ENCODE results near the gene ADAM15. TPM values are rescaled to one million over a fixed set of nuclear protein-coding genes. Genes with fewer than 3 reads are reported as not detected.
A peak's percentile ranks its signal among the peaks of the same experiment; 100 is the strongest.

The ADAM15 gene
- total and polyA plus RNA-seq, 2 donors (not counting 3 experiments of a cell fraction or from before 2014, with no cell fraction given): 295 to 299 TPM

DNA sequence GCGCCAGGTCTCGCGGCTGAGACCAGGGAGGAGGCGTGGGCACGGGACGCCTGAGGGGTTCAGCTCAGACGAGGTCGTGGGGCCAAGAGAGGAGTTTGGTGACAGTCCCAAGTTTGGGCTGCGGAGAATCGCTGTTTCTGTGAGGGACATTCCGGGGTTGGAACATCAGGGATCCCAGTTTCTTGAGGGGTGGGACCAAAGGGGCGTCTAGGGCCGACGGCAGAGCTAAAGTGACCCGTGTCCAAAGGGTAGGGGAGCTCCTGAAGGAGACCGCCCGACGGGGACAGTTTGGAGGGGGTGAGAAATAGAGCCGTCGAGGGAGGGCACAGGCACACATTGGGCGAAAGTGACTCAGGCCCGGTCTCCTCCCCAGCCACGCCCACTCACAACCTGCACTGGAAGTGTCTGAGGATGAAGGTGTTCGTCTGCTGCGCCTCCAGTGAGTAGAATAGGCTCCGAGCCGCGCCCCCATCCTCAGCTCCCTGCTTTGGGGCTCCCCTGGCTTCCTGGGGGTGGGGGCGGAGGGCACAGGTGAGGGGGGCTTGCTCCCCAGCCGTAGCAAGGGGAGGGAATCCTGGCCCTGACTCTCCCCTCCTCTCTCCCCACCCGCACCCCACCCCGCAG lies 34.5 kb downstream of the ADAM15 start:
- no peaks in the 10 kb centered on the region for H3K36me3 ChIP-seq (ENCODE audit: control insufficient read depth in 2 of 2, extremely low read depth in 1 of 2, insufficient read depth in 2 of 2, low read length in 2 of 2)
- DNase-seq (ENCODE audit: low read depth, low spot score) (no peak), FAIRE-seq (no peak)
- intact Hi-C loops (cut with micrococcal nuclease) (loop anchor here (1.0 to 2.0 kb wide), 3 partner anchors 15 to 526 kb away; no protein-coding TSS in a partner anchor), dilution Hi-C loops (cut with MboI; ENCODE audit: extremely low pct_ligation_motif_present, low sequenced_read_pairs) (no loop called here)
- no TSS peak for BruUV-seq (replicated peaks)
- no peak for TF ChIP-seq JUN (IDR thresholded peaks at IDR 0.05; ENCODE audit: borderline replicate concordance, insufficient read depth, insufficient read length, low read depth)
- no peak for TF ChIP-seq GATA2 (IDR thresholded peaks at IDR 0.05; ENCODE audit: insufficient read depth, insufficient read length, low read depth, low read length)
- TF ChIP-seq MYC (IDR thresholded peaks at IDR 0.05; ENCODE audit: low read depth, low read length): no peak
- TF ChIP-seq POLR2A (IDR thresholded peaks at IDR 0.05; ENCODE audit: low read depth, low read length): no peak
- no peak for TF ChIP-seq EZH2 (IDR thresholded peaks at IDR 0.05; ENCODE audit: borderline replicate concordance, low read depth, low read length, severe bottlenecking)
- TF ChIP-seq, protein P1, sequence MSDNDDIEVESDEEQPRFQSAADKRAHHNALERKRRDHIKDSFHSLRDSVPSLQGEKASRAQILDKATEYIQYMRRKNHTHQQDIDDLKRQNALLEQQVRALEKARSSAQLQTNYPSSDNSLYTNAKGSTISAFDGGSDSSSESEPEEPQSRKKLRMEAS (IDR thresholded peaks at IDR 0.05; ENCODE audit: insufficient read depth, insufficient read length): no peak
- no peak for TF ChIP-seq FOS (IDR thresholded peaks at IDR 0.05; ENCODE audit: borderline replicate concordance, insufficient read depth, low read length)
- no peak for TF ChIP-seq POLR2AphosphoS5 (IDR thresholded peaks at IDR 0.05; ENCODE audit: insufficient read depth, low read depth, low read length)
- TF ChIP-seq, protein P2, sequence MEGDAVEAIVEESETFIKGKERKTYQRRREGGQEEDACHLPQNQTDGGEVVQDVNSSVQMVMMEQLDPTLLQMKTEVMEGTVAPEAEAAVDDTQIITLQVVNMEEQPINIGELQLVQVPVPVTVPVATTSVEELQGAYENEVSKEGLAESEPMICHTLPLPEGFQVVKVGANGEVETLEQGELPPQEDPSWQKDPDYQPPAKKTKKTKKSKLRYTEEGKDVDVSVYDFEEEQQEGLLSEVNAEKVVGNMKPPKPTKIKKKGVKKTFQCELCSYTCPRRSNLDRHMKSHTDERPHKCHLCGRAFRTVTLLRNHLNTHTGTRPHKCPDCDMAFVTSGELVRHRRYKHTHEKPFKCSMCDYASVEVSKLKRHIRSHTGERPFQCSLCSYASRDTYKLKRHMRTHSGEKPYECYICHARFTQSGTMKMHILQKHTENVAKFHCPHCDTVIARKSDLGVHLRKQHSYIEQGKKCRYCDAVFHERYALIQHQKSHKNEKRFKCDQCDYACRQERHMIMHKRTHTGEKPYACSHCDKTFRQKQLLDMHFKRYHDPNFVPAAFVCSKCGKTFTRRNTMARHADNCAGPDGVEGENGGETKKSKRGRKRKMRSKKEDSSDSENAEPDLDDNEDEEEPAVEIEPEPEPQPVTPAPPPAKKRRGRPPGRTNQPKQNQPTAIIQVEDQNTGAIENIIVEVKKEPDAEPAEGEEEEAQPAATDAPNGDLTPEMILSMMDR (IDR thresholded peaks at IDR 0.05; ENCODE audit: extremely low read depth in 1 of 2, insufficient read depth in 1 of 2, low read depth in 1 of 2, low read length in 2 of 2): no peak
- ChIA-PET CTCF (interaction anchor here (0.7 to 3.1 kb wide), 34 partner anchors 10 to 248 kb away, joined by 3 to 67 read pairs (median 8); partner anchors contain the start of genes ADAM15, EFNA4, KRTCAP2 and PBXIP1), POLR2A (interaction anchor here (0.6 kb wide), 1 partner anchor 31 kb away, joined by 4 read pairs; no protein-coding TSS in a partner anchor)
- peaks cover 21 to 28% of the 10 kb centered on the region in 2 experiments for H3K27me3 ChIP-seq (ENCODE audit: control insufficient read depth in 2 of 2, insufficient read depth in 2 of 2, low read length in 2 of 2)
- H2AFZ ChIP-seq (ENCODE audit: low read depth, low read length): peak overlapping the region; percentile 79
- H3K27ac ChIP-seq (ENCODE audit: insufficient read depth, low read depth, low read length): peak overlapping the region; percentile 45
- H4K20me1 ChIP-seq (replicated peaks; ENCODE audit: control insufficient read depth, extremely low read depth, insufficient read depth, low read length): no peaks in the 10 kb centered on the region
- H3K9me1 ChIP-seq (replicated peaks; ENCODE audit: control insufficient read depth, extremely low read depth, insufficient read depth, low read length): no peaks in the 10 kb centered on the region
- H3K9ac ChIP-seq (replicated peaks; ENCODE audit: extremely low read depth, insufficient read depth, low read length): peak overlapping the region; percentile 52
- no peaks in the 10 kb centered on the region for H3K79me2 ChIP-seq (ENCODE audit: control insufficient read depth, insufficient read depth, low read length)
- H3K4me1 ChIP-seq (ENCODE audit: control insufficient read depth, extremely low read depth, insufficient read depth, low read length): peaks cover 12% of the 10 kb centered on the region
- H3K4me3 ChIP-seq (replicated peaks in 1 of 3; ENCODE audit: insufficient read depth in 1 of 3, low read depth in 1 of 3, low read length in 3 of 3): peak overlapping the region; percentile 13 to 68 (median 48)
- H3K4me2 ChIP-seq (ENCODE audit: insufficient read depth, low read length): peak overlapping the region; percentile 72
- H3K9me3 ChIP-seq (replicated peaks; ENCODE audit: control insufficient read depth, insufficient read depth, low read length): no peaks in the 10 kb centered on the region

Measured in endothelial cell of umbilical vein (primary cell).